GM13977 (cell line): Measurements from ENCODE around the gene PREX1.

Experiments
- DNase-seq: peaks from one replicate; pipeline ENCODE4 v3.0.0; 2012; ENCODE audit warnings: low spot score
- CTCF ChIP-seq: IDR thresholded peaks from 2 replicates; pipeline ENCODE4 v1.5.1; 2012; ENCODE audit warnings: mild to moderate bottlenecking, control low read depth; ENCODE audit not compliant: insufficient read depth; ENCODE audit errors: extremely low read depth, missing control alignments
- in situ Hi-C: fragments of 300-500 bp; cut with MboI; formaldehyde crosslinking; loops from one replicate; pipeline ENCODE4 v1.12.0; 2022; ENCODE audit warnings: low sequenced_read_pairs, low pct_unique_long_range_greater_than_20kb, mixed read lengths, inconsistent platforms; ENCODE audit not compliant: unreplicated experiment

PREX1 gene

GRCh38 chr20:48841875-48842529 lies 14.2 kb upstream of the PREX1 start:
- no peak for DNase-seq
- no peak for TF ChIP-seq CTCF
- in situ Hi-C loops, result no loop called here

DNA sequence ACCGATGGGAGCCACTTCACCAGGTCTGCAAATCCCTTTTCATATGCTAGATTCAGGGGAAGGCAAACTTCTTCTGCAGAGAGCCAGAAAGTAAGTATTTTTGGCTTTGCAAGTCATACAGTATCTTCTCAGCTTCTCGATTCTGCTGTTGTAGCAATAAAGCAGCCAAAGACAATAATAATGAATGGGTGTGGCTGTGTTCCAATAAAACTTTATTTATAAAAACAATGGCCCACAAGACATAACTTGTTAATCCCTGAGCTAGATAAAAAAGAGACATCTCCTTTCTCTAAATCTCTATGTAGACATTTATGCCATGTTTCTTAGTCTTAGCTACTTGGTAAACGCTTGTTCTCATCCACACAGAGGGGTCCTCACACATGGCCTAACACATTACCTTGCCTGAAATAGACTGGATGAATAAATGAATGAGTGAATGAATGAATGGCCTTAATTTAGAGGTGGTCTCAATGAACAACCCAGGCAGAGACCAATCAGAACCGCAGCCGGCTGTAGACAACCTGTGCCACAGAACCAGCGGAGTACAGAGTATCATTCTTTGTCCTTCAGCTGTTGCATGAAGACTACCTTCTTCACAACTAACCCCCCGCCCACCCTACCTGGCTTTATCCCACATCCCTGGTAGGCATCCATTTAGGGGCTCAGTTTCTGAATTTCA lies 13.5 kb upstream of the PREX1 start:
- in situ Hi-C loops, result no loop called here

DNA sequence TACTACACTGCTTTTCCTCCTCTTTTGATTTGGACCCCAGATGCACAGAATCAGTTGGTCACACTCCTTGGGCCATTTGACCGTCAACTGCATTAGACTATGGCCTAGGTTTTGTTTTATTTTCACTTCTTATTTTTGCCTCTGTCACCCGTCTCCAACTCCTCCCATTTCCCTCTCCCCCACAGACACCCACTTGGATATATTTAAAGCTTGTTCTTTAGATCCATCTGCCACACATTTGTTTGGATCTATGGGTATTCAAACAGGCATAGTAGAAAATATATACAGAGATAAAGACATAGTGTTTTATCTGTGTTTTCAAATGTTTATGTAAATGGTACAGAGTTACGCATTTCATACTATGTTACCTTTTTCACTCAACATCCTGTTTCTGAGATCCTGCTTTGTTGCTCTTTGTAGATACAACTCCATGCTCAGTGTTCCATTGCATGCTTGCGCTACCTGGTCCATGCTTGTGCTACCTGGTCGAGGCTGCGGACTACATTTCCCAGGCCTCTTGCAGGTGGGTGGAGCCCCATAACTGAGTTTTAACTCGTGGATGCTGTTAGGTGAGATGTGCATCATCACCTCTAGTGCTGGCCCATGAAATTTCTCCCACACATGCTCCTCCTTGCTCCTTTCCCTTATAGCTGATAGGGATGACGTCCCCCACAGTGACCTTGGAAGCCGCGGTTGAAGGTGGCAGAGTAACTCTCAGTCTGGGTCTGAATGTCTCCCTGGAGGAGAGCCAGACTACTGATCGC lies 11.5 kb upstream of the PREX1 start:
- no peak for DNase-seq
- in situ Hi-C loops, result no loop called here
- no peak for TF ChIP-seq CTCF

More for the DNA sequence above, 13.5 kb upstream of the PREX1 start:
- DNase-seq, result no peak
- TF ChIP-seq CTCF, result no peak

- in situ Hi-C loops, result no loop called here
- no peak for TF ChIP-seq CTCF
- no peak for DNase-seq
These were observed 9.2 kb upstream of the PREX1 start for GRCh38 chr20:48837014-48837413.

DNA sequence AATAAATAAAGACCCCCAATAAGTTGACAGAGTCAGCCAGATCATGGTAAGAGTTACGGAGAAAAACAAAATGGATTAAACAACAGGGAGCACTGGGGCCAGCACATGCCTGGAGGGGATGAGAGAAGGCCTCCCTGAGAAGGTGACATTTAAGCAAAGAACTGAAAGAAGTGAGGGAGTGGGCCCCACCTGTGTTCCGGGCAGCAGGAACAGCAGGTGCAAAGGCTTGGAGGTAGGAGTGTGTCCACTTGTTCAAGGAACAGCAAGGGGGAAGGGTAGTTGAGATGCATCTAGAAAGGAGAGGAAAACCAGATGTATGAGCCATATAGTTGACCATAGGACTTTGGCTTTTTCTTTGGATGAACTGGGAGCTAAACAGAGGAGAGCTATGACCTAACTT lies 7.6 kb upstream of the PREX1 start:
- in situ Hi-C loops, result no loop called here
- DNase-seq, result no peak
- no peak for TF ChIP-seq CTCF

DNA sequence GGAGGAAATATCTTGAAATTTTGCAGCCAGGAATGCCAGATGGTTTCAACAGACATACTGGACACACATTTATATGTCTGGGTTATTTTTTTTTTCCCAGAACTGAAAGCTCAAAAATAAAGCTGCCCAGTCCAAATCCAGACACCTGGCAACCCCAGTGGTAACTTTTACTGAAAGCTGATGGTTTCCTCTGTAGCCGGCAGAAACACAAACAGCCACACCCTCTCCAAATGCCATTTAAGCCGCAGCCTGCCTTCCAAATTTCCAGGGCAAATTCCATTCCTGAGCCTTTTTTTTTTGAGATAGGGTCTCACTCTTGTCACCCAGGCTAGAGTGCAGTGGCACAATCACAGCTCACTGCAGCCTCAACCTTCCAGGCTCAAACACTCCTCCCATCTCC lies 6.5 kb upstream of the PREX1 start:
- no peak for TF ChIP-seq CTCF
- no peak for DNase-seq
- in situ Hi-C loops, result no loop called here
